HG02678 (cell line): ENCODE data around the gene PGBD5.
"Not testable (repeated sequence)": the region's sequence is repeated elsewhere in the genome, so short reads cannot be mapped to it uniquely, and the experiment has no call there.

Source experiments
- ATAC-seq: cut with Tn5 transposase; IDR thresholded peaks from one replicate; pipeline ENCODE4 v1.9.1; 2021; ENCODE audit warnings: mild to moderate bottlenecking, moderate library complexity; ENCODE audit not compliant: unreplicated experiment

Gene PGBD5

DNA sequence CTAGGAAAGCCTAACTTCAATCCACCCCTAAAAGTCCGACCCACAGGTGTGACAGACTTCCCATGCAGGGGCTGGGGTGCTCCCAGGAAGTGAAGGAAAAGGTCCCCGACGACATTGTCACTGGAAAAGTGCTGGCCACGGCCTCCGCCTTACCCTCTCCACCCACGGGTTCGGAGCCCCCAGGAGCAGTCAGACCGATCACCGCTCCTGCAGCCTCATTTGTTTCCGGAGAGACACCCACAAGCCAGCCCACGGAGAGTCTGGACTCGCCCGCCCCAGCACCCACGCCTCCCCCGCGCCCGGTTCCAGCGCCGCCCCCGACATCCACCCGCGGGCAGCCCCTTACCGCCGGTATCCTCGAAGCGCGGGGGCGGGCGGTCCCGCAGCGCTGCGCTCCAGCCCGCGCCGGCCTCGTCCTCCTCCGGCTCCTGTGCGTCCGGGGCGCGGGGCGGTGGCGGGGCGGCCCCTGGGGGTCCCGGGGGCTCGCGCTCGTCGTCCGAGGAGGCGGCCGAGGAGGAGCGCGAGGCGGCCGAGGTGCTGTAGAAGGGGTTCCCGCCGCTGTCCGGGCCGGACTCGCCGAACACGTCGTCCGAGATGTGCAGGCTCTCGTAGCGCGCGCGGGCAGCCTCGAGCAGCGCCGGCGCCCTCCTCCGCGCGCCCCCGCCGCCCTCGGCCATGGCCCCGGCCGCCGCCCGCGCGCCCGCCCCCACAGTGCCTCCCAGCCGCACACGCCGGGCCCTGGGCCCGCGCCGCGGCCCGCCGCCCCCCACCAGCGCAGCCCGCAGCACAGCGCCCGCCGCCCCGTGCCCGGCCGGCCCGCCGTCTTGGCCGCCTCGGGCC, 660 bp downstream of the PGBD5 start:
- peak; percentile 12 for ATAC-seq

DNA sequence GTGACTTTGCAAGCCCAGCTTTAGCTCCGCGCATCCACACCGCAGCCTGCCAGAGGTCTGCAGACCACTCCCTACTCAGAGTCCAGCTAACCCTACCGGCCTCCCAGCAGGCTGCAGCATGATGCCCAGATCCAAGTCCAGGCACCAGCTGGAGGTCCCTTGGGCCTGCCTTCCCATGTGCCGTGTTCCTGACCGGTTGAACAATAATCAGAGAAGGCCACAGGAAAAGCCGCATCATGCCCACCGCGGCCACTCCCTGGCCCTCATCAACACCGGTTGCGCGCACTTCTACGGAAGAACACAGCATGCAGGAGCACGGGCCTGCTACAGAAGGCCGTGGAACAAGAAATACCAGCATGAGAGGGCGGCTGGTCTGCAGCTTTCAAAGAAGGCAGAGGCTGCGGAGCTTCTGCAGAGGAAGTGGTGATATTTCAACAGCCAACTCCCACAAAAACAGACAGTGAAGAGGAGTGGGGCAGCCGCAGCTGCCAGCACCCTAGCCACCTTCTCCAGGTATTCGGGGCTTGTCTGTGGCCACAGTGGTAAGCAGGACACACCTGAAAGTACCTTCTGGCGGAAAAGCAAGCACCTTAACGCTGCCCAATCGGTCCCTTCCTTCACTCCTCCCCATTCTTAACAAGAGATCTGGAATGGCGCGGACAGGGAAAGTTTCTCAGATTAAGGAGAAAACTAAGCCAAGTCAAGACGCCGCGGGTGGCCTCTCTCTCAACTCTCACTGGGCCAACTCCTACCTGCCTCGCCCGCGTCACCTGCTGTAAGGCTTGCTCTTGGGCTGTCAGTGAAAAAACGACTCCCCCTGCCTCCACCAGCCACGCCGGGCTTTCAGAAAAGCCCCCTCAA, 1.5 kb downstream of the PGBD5 start:
- no peak for ATAC-seq

DNA sequence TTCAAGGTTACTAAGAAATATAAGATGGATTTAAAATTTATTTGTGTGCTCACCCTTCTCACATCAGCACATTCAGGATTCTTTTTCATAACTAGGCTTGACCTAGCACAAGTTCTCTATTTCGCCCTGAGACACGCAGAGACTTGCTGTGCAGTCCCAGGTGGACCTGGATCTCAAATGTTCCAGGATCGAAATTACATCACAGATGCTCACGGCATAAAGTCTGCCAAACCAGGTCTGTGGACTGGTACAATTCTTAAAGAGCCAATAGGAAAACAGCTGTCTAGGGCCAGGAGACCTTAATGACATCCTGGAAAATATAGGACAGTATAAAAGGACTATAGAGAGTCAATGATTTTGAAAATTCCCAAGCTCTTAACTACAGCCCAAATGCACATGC, 2.2 kb downstream of the PGBD5 start:
- no peak for ATAC-seq

DNA sequence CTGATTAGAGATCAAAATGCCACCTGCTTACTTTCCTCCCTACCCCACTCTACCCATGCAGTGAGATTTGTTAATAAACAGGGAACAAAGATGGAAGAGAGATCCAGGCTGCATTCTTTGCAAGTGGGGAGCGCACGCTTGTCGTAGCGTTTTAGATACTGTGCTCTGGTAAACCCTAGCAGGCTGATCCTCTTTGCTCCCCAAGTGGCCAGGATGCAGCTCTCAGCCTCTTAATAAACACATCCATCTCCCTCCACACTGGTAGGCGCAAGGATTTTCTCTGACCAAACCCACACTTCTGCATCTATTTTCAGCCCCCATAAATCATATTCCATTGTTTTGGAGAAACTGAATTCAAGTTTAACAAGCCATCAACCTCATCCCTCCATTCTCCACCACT, 2.9 kb downstream of the PGBD5 start:
- ATAC-seq: no peak

DNA sequence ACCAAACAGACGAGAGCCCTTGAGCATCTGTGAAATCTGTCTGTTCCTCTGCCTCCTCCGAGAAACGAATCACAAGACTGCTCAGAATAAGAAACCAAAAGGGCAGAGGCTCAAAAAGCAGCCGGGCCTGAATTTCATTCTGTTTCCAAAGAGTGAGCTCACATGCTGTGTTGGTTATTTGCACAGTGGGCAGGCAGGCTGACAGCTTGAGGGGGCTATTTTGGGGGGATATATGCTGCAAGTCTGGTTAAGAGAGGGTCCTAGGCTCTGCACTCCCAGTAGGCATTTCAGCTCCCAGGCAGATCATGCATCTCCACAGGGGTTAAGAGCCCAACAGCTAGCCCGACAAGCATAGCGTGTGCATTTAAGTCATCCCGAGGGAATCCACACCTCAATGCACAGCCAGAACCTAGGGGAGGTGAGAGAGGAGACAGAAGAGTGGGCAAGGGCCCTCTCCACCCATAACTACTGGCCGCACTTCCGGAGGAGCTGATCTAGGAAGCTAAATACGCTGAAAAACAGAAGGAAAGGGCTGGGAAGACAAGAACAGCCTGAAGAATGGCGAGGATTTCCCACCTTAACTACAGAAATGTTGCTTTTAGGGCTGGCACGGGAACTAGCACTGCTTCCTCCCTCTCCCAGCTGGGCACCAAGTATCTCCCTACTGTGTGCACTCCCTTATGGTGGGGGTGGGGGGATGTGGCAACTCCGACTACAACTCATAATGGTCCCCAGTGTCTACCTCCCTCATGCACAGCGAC, 3.7 kb downstream of the PGBD5 start:
- ATAC-seq: no peak

DNA sequence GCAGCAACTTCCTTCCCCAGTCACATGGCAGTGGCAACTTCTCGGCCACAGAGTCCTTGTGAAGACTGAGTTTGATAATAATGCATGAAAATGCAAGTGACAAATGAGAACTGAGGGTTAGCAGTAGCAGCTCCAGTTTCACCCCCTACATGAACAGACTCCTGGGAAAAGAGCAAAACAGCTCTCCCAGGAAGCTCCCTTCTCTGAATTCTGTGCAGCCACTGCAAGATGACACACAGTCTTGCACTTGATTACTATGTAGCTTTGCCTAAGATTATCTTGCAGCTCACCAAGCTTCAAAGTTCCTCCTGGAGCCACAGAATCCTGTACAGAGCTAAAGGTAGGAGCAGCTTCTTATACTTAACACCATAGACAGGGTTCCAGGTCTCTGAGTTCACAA, 4.7 kb downstream of the PGBD5 start:
- ATAC-seq: no peak

- ATAC-seq: not testable (repeated sequence)
These were observed 5.8 kb downstream of the PGBD5 start for GRCh38 chr1:230420372-230420771.

- ATAC-seq: no peak
These were observed 9.7 kb downstream of the PGBD5 start for GRCh38 chr1:230416430-230416829.

GRCh38 chr1:230415405-230416132, 10.6 kb downstream of the PGBD5 start:
- ATAC-seq: no peak

GRCh38 chr1:230414694-230415093, 11.4 kb downstream of the PGBD5 start:
- ATAC-seq: no peak

GRCh38 chr1:230414102-230414501, 12.0 kb downstream of the PGBD5 start:
- ATAC-seq: no peak

DNA sequence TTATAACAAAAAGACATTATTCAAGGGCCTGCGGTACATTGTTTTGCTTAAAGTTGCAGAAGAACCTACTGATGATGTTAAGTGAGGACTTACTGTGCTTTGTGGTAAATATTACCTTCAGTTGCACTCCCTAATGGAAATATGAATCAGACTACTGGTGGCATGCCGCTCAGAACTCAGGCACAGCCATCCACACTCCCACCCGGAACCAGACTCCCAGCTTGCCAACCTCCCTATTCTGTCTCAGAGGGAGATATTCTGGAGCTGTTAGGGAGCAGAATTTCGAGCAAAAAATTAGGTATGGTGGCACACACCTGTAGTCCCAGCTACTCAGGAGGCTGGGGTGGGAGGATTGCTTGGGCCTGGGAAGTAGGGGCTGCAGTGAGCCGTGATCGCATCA, 13.1 kb downstream of the PGBD5 start:
- no peak for ATAC-seq

- ATAC-seq: no peak
These were observed 17.2 kb downstream of the PGBD5 start for GRCh38 chr1:230408971-230409370.

DNA sequence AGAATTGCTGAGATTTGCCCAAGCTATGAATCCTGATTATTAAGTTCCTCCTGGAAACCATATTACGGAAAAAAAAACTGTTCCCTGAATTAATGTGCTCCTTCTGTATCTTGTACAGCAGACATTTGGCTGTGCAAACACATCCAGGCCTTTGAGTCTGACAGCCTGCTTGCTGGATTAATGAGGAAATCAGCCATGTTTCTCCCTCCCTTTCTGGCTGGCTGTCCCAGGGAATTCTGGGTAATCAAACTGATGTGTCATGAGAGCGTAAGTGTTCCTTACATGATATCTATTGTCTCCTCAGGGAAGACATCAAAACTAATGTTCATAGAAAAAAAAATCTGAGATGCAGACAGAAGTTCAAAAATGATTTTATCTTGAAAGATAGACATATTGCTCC, 18.8 kb downstream of the PGBD5 start:
- ATAC-seq: no peak

DNA sequence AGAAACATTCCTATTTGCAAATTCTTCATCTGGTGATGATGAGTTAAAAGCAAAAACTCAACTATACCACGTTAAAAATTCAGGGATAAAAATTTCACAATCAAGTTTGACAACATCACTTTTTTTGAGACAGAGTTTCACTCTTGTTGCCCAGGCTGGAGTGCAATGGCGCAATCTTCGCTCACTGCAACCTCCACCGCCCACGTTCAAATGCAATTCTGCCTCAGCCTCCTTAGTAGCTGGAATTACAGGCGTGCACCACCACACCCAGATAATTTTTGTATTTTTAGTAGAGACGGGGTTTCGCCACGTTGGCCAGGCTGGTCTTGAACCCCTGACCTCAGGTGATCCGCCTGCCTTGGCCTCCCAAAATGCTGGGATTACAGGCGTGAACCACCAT, 19.4 kb downstream of the PGBD5 start:
- ATAC-seq: not testable (repeated sequence)

DNA sequence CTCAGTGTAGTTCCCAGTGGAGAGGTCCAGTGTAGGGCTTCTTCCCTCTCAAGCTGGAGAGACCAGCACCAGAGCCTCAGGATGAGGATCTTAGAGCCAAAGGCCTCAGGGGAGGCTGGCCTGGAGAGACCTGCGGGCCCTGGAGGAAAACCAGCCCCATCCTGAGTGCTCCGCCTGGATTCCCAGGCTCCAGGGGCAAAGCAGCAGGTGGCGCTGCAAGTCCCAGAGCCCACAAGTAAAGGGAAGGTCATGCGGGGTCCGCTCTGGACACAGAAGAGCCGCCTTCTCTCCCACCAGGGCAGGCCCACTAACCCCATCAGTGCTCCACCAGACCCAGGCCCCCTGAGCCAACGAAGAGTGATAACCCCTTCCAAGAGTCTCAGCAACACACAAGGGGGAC, 22.7 kb downstream of the PGBD5 start:
- no peak for ATAC-seq

DNA sequence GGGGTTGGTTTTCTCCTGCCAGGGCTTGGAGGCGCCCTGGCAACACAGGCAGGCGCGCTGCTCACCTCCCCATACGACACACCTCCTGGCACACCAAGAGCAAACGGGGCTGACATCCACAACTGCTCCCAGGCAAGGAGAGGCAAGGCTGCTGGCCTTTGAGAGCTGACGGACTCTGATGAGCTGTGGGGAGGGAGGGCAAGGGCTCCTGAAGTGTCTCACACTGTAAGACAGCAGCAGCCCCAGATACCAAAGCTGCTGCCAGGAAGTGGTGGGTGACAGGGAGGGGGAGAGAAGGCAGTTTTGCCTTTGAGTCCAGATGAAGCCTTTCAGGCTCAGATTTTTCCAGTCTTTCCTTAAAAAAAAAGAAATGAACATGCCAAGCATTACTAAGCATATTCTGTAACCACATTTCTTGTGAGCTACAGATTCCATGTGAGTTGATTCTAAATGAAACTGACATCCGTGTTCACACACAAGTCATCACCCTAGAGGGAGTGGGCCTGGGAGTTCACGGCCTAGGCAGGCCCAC, 24.3 kb downstream of the PGBD5 start:
- no peak for ATAC-seq

DNA sequence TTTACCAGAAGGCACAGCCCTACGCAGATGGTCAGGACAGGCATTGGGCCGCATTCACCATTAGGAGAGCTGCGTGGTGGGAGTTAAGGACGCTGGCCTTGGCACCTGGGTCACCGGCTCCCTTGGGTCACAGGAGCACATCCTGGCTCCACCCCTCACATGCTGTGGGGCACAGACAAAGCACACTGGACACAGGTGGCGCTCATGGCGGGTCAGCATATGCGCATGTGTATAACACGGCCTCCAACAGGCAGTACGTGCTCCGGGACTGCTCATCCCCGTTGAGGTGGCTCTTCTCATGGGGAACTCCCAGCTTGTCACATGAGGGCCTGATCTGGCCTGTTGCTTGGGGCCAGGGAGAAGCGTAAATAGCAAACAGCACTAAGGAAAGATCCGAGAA, 25.0 kb downstream of the PGBD5 start:
- ATAC-seq: no peak

- ATAC-seq: no peak
These were observed 26.2 kb downstream of the PGBD5 start for GRCh38 chr1:230400007-230400344.

DNA sequence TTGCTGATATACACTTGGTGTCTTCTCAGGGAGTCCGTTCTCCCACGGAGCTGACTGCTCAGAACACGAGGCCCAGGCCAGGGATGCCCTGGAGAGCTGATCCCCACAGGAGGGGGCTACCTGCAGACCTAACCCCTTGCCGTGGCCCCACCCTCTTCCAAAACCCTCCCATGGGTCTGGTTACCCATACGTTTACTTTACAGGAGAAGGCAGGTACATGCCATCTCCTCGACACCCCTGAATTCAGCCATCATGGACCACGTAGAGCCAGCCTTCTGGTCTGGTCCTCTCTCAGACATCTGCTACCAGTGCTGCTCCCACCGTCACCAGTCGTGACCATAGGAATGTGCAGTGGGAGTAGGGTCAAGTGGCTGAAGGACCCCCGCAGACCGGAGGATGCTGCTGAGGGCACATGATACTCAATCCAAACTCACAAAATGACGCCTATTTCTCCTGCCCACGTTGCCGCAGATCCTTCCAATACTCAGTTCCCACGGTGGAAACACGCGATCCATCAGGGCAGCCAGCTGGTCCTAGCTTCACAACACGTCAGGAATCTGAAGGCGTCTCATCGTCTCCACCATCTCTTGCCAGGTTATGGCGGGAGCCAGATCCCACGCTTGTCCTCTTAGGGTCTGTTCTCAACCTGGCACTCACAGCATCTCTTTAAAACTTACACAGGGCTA, 26.7 kb downstream of the PGBD5 start:
- no peak for ATAC-seq
